Left renal pelvis (tissue), 4 donors: ENCODE results near the gene MYCBP2. TPM values are rescaled to one million over a fixed set of nuclear protein-coding genes. Genes with fewer than 3 reads are reported as not detected.

ENCODE experiments used
- DNase-seq, 4 donors: peaks; one replicate each; pipeline ENCODE4 v3.0.0-alpha.2; 2013; ENCODE audit warnings: low read depth in 4 of 4, low spot score in 3 of 4
- polyA plus RNA-seq, 4 donors: library from polyadenylated mRNA; unstranded; fragments of 120-200 nt; gene quantifications; one replicate each; pipeline ENCODE4 v1.2.1, GENCODE V29; 2013; ENCODE audit not compliant: insufficient read length in 4 of 4

Gene MYCBP2
- polyA plus RNA-seq, 4 donors: 46.2 to 70.1 (median 60.5) TPM

DNA sequence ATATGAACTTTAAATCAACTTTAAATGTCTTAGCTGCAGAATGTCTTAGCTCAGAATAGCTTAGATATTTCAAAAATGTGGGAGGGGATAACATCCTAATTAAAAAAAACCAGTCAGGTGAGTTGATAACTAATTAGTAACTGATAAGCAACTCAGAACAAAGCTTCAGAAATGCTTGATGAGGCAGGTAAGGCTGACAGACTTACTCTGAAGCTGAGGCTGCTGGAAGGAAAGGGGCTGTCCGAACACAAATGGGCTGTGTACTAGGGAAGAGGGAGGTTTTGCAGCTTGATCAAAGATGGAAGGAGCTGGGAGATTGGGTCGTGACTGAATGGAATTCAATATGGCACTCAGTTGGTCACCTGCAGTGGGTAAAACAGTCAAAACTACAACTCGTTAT lies 208.8 kb downstream of the MYCBP2 start:
- no peak for DNase-seq

- no peak for DNase-seq
These were observed 212.6 kb downstream of the MYCBP2 start for GRCh38 chr13:77114271-77114670.

GRCh38 chr13:77113496-77113895 lies 213.4 kb downstream of the MYCBP2 start:
- DNase-seq: no peak

- no peak for DNase-seq
These were observed 221.8 kb downstream of the MYCBP2 start for GRCh38 chr13:77105051-77105450.

- no peak for DNase-seq
These were observed 227.5 kb downstream of the MYCBP2 start for GRCh38 chr13:77099415-77099814.

DNA sequence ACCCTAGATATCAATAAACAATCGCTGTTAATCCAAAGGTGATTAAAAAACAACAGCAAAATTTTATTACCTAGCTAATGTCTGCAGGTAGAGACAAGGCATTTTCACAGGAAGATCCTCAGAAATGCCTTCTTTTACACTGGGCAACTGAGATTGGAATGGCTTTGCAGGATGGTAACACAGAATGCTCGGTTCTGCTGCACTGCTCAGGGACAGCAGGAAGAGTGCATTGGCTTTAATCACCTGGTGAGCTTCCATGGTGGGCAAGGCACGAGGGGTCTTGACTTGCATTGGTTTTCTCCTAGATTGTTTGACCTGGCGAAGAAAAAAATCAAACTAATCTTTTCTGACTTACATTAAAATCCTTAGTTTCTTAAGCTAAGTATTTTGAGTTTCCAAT lies 231.6 kb downstream of the MYCBP2 start:
- no peak for DNase-seq

DNA sequence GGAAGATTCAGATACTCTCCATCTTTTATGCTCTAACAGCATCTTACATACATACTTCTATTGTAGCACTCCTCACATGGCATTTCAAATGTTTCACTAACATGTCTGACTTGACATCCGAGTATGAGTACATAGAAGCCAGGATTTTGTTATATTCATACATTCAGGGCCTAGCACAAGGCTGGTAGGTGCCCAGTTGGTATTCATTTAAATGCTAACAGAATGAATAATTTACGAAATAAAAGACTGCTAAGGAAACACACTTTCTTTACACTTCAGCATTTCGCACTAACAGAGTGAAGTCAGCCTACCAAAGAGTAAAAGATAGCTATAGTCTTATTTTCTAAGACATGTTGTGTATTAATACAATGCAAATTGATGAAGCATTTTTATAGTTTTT lies 232.1 kb downstream of the MYCBP2 start:
- no peak for DNase-seq

DNA sequence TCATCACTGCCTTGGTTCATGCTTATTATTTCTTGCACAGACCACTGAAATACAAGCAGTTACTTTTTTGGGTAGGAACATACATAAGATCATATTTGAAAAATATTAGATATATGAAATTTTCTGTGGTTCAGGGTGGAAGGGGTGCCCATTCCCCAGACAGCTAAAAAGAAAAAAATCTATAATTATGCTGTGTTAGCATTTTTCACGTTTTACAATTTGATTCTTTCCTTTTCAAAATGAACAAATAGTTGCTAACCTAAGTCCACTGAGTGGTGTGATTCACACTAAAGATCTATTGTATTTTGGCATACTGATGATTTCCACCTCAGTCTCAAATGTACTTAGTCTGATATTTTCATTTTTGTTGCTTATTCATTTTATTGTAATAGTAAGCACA lies 233.2 kb downstream of the MYCBP2 start:
- DNase-seq: no peak

DNA sequence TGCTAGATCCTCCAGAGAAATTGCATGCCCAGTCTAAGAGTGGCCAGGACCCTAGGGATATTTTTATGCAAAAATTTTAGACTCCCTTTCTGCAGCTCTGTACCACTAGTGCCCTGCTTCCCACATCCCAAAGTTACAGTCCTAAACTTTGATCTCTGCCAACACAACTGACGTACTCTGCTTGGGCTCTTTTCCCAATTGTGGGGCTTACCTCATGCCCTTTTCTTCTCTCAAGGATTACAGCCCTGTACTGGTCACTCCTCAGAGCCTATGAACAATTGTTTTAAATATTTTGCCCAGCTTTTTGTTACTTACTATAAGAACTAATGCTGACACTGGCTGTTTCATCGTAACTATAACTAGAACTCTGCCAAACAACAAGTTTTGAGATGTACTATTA lies 242.1 kb downstream of the MYCBP2 start:
- DNase-seq: no peak

GRCh38 chr13:77079902-77080413 lies 246.9 kb downstream of the MYCBP2 start:
- DNase-seq: no peak

GRCh38 chr13:77067519-77067918 lies 259.4 kb downstream of the MYCBP2 start:
- DNase-seq: no peak

GRCh38 chr13:77065461-77066147 lies 261.3 kb downstream of the MYCBP2 start:
- no peak for DNase-seq

DNA sequence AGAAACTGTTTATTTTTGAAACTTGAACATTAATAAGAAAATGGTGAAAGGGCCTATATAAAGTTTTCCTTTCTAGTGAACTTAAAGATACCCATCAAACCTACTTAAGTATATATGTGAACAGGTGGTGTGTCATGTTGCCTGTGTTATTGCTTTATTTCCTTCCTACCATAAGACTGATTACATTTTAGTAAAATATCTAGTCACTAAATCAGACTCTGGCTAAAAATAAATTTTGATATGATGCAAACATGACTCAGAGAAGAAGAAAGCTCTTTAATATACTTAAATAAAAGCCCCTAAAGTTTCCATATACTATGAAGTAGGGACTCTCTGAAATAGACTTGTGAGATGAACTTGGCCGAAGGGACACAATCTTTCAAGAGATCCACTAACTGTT lies 264.8 kb downstream of the MYCBP2 start:
- DNase-seq: no peak

- DNase-seq: no peak
These were observed 265.5 kb downstream of the MYCBP2 start for GRCh38 chr13:77061362-77061761.

DNA sequence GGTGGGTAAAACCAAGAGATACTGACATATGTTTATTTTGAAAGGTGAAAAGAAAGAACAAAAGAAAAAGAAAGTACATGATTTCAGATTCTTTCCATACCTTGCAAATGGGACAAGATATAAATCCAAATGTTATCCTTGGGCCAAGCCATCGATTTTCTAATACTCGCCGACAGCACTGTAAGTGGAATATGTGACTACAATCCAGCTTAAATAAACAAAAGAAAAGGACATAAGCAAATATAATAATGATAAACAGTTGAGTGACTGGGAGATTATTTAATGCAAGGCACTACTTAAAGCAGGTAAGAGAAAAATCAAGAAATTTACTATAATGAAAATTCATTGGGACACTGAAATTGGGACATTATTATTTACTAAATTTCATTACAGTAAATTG lies 270.0 kb downstream of the MYCBP2 start:
- DNase-seq: no peak

DNA sequence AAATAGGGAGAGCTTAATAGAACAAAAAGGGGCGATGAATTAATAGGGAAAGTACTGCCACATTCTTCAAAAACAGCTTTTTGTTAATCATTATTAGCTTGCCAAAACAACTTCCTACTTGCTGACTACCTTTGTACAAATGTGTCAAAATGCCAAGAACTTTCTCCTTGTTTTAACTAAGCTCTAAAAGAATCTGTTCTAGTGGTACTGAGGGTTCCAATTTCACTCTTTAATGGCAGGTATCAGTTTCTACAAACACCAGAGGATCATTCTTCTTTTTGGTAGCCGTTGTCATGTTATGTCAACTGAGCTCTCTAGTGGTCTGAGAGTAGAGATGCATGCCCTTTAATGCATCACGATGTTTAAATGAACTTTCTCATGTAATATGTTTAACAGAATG lies 270.5 kb downstream of the MYCBP2 start:
- peak in 1 of 4 donors; percentile 24 for DNase-seq

DNA sequence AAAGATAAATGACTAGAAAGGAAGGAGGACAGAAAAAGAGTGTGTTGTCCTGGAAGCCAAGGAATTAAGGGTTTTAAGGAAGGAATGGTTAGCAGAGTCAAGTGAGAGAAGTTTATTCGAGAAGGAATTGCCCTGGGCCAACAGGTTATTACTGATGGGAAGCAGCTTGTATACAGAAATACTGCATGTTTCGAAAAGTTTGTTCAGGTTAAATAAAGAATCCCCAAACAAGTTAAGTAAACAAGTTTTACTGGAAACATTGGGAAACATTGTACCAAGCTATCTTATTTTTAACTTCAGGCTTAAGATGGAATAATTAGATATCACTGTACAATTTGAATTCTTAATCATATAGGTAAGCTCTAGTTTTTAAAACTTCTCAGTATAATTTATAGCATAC lies 271.7 kb downstream of the MYCBP2 start:
- DNase-seq: no peak

GRCh38 chr13:77053192-77053591 lies 273.7 kb downstream of the MYCBP2 start:
- DNase-seq: no peak

DNA sequence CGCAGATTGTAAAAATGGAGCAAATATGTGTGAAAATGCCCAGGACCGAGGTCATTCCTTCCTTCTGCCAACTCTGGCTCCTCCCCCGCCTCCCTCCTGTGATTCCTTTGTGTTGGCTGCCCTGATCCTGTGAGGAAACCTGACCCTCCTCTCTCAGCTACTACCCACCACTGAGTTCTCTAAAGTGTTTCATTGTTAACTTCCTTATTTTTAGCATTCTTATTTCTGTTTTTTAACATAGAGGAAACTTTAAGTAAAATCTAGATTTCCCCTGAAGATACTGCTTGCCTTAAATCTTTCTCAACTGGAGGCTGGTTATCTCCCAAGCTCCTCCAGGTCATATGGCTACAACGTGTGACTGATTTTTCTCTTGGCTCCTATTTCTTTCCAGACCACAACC lies 278.2 kb downstream of the MYCBP2 start:
- DNase-seq: no peak

- no peak for DNase-seq
These were observed 279.1 kb downstream of the MYCBP2 start for GRCh38 chr13:77047649-77048343.

DNA sequence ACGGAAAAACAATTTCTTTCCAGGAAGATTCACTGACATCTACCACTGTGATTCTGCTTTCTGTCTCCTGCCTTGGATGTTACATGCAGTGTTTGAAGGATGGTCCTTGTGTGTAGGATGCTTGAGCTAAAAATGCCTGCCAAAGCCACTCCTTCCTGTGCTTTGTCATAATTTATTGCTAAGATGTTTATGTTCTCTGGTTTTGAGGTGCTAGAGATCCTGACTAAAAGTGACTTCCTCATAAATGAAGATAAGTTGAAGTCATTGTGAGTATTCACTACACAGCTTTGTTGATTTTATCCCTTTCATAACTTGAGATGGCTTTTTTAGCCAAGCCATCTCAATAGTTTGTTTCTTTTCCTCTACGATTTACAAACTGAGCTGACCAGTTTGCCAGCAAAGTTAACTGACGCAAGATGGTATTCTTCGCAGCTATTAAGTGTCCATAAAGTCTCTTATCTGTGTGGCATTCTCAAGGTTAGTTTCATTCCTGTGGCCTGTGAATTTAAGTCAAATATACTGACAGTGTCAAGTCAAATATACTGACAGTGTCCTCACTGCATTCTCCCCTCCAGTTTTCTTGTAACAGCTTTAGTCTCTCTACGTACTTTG lies 284.2 kb downstream of the MYCBP2 start:
- DNase-seq: no peak

- no peak for DNase-seq
These were observed 286.1 kb downstream of the MYCBP2 start for GRCh38 chr13:77040835-77041234.
